CD4-positive, alpha-beta T cell (primary cell): ENCODE data around the gene SLC9A6. TPM values are rescaled to one million over a fixed set of nuclear protein-coding genes. Genes with fewer than 3 reads are reported as not detected.

Experiments
- ATAC-seq: fragments of 200-7000 bp; cut with Tn5 transposase; one replicate; pipeline ENCODE4 v1.10.0; 2022; ENCODE audit warnings: mild to moderate bottlenecking; ENCODE audit not compliant: poor library complexity
- CTCF ChIA-PET: fragments of 350-600 bp; sonication (Branson Sonifier 250); formaldehyde crosslinking; loops from one replicate; lab custom pipeline; 2021; ENCODE audit warnings: antibody characterized with exemption, inconsistent platforms; lab: Charles Lee
- POLR2A ChIA-PET: fragments of 350-600 bp; sonication (Branson Sonifier 250); formaldehyde crosslinking; loops from one replicate; lab custom pipeline; 2021; ENCODE audit warnings: antibody characterized with exemption, inconsistent platforms; lab: Charles Lee
- DNase-seq, 14 experiments: peaks; one replicate each; pipeline ENCODE4 v3.0.0-alpha.2; 2013 to 2020; ENCODE audit warnings: mixed read lengths in 2 of 14
- H3K27ac ChIP-seq, 2 donors: one replicate each; pipeline versions ENCODE4 v1.5.1 to v1.7.0; 2013; ENCODE audit warnings: low read length in 2 of 2, low read depth in 1 of 2, mild to moderate bottlenecking in 1 of 2
- H3K27me3 ChIP-seq, 2 experiments: 1 replicate in 1 of 2; 2 replicates in 1 of 2; pipeline versions ENCODE4 v1.6.1 to v1.7.0; 2013; ENCODE audit warnings: low read length in 2 of 2, control low read depth in 1 of 2, mild to moderate bottlenecking in 1 of 2, moderate library complexity in 1 of 2; ENCODE audit not compliant: insufficient read depth in 2 of 2, control insufficient read depth in 1 of 2
- H3K36me3 ChIP-seq: one replicate; pipeline ENCODE4 v1.6.1; 2013; ENCODE audit warnings: low read length, control low read depth; ENCODE audit not compliant: insufficient read depth
- H3K4me1 ChIP-seq: one replicate; pipeline ENCODE4 v1.6.1; 2013; ENCODE audit warnings: low read length, control low read depth; ENCODE audit not compliant: insufficient read depth
- H3K4me3 ChIP-seq: one replicate; pipeline ENCODE4 v1.5.1; 2013; ENCODE audit warnings: mild to moderate bottlenecking, low read length, moderate library complexity
- H3K9me3 ChIP-seq, 2 experiments: 1 replicate in 1 of 2; 2 replicates in 1 of 2; pipeline versions ENCODE4 v1.6.1 to v1.7.0; 2013; ENCODE audit warnings: low read length in 2 of 2, mild to moderate bottlenecking in 2 of 2, control low read depth in 1 of 2, moderate library complexity in 1 of 2; ENCODE audit not compliant: control insufficient read depth in 1 of 2, insufficient read depth in 1 of 2
- H3K27ac Mint-ChIP-seq: one replicate; pipeline ENCODE4 v1.8.0; 2020; ENCODE audit warnings: mixed read lengths
- H3K27me3 Mint-ChIP-seq: one replicate; pipeline ENCODE4 v1.8.0; 2021; ENCODE audit warnings: mixed read lengths
- H3K36me3 Mint-ChIP-seq: one replicate; pipeline ENCODE4 v1.8.0; 2021; ENCODE audit warnings: low read depth, mixed read lengths
- H3K4me1 Mint-ChIP-seq: one replicate; pipeline ENCODE4 v1.8.0; 2021; ENCODE audit warnings: low read depth, mixed read lengths
- H3K4me3 Mint-ChIP-seq: one replicate; pipeline ENCODE4 v1.8.0; 2020; ENCODE audit warnings: mild to moderate bottlenecking, mixed read lengths
- H3K9me3 Mint-ChIP-seq: one replicate; pipeline ENCODE4 v1.8.0; 2020; ENCODE audit warnings: mixed read lengths
- intact Hi-C, 2 experiments: fragments of 100-400 bp; cut with DNase I in 1 of 2; cut with micrococcal nuclease in 1 of 2; formaldehyde crosslinking; loops; one replicate each; pipeline versions ENCODE4 v1.15.1 to v1.9.0; 2023 to 2025; cut with DNase I, micrococcal nuclease
- total RNA-seq, 174 experiments: library from RNA in 2 of 174; stranded (reverse) in 2 of 174; gene quantifications; one replicate each; pipeline ENCODE4 v1.2.3 and lab custom pipeline; 2021 to 2026
- TF ChIP-seq, protein P1 (sequence below): fragments of 200-600 bp; IDR thresholded peaks from one replicate; pipeline ENCODE4 v1.8.0; 2022; ENCODE audit warnings: antibody characterized with exemption, mild to moderate bottlenecking

The SLC9A6 gene
- total RNA-seq, 2 experiments from 2014 or later: 17.8 to 20.0 TPM

DNA sequence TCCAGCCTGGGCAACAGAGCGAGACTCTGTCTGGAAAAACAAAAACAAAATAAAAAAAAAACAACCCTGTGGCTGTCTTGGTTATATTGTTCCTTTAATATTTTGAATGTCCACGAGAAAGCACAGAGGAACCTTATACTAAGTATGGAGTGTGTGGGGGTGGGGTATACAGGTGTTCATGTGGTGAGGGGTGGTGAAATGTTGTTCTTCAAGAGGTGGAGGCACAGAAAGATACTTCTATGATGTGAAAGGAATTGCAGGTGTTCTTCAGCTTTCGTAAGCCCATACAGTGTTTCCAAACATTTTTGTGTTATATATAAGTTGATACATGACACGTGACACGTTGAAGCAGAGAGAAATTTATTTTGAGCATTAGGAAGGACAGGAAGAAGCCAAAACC lies 46.4 kb downstream of the SLC9A6 start:
- no peaks in the 10 kb centered on the region for H3K9me3 Mint-ChIP-seq
- CTCF ChIA-PET: no interaction called here
- H3K4me3 Mint-ChIP-seq: no peak overlapping the region
- DNase-seq: no peak
- H3K27me3 Mint-ChIP-seq: no peaks in the 10 kb centered on the region
- ATAC-seq: no peak
- H3K4me1 Mint-ChIP-seq: no peaks in the 10 kb centered on the region
- no peaks in the 10 kb centered on the region for H3K4me1 ChIP-seq
- H3K27ac ChIP-seq: no peak overlapping the region
- POLR2A ChIA-PET: no interaction called here
- intact Hi-C loops: loop anchor here in 1 of 2 experiments (10.0 kb wide), 1 partner anchor 73 kb away; no protein-coding TSS in a partner anchor
- peaks cover 69% of the 10 kb centered on the region for H3K36me3 Mint-ChIP-seq
- peaks cover 25% of the 10 kb centered on the region for H3K36me3 ChIP-seq
- no peak overlapping the region for H3K4me3 ChIP-seq
- H3K27me3 ChIP-seq: no peaks in the 10 kb centered on the region
- TF ChIP-seq, protein P1, sequence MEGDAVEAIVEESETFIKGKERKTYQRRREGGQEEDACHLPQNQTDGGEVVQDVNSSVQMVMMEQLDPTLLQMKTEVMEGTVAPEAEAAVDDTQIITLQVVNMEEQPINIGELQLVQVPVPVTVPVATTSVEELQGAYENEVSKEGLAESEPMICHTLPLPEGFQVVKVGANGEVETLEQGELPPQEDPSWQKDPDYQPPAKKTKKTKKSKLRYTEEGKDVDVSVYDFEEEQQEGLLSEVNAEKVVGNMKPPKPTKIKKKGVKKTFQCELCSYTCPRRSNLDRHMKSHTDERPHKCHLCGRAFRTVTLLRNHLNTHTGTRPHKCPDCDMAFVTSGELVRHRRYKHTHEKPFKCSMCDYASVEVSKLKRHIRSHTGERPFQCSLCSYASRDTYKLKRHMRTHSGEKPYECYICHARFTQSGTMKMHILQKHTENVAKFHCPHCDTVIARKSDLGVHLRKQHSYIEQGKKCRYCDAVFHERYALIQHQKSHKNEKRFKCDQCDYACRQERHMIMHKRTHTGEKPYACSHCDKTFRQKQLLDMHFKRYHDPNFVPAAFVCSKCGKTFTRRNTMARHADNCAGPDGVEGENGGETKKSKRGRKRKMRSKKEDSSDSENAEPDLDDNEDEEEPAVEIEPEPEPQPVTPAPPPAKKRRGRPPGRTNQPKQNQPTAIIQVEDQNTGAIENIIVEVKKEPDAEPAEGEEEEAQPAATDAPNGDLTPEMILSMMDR: no peak
- H3K9me3 ChIP-seq: no peaks in the 10 kb centered on the region
- no peak overlapping the region for H3K27ac Mint-ChIP-seq

DNA sequence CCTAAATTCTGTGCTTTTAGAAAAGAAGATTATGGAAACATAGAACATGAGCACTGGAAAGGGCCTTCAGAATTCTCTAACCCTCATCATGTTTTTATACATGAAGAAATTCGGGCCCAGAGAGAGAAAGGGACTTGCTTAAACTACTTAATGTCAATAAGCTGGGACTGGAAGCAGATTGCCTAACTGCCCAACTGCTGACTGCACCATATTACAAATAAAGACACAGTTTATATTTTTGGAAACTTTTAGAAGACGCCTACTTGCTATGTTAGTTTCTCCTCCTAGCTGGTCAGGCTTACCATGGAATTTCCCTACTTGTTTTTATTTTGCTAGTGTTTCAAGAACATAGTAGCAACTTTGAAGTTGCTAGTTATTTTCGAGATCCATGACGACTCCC lies 47.1 kb downstream of the SLC9A6 start:
- Histone ChIP-seq H3K27ac (no peak overlapping the region), H3K4me3 (no peak overlapping the region), H3K27me3 (no peaks in the 10 kb centered on the region), H3K4me1 (no peaks in the 10 kb centered on the region), H3K9me3 (no peaks in the 10 kb centered on the region), H3K36me3 (peaks cover 25% of the 10 kb centered on the region)
- Mint-ChIP-seq H3K9me3 (no peaks in the 10 kb centered on the region), H3K4me1 (no peaks in the 10 kb centered on the region), H3K27me3 (no peaks in the 10 kb centered on the region), H3K27ac (no peak overlapping the region), H3K4me3 (no peak overlapping the region), H3K36me3 (peaks cover 67% of the 10 kb centered on the region)
- TF ChIP-seq, protein P1: no peak
- ChIA-PET CTCF (no interaction called here), POLR2A (no interaction called here)
- ATAC-seq (no peak), DNase-seq (no peak)
- intact Hi-C loops: loop anchor here in 1 of 2 experiments (10.0 kb wide), 1 partner anchor 72 kb away; no protein-coding TSS in a partner anchor

DNA sequence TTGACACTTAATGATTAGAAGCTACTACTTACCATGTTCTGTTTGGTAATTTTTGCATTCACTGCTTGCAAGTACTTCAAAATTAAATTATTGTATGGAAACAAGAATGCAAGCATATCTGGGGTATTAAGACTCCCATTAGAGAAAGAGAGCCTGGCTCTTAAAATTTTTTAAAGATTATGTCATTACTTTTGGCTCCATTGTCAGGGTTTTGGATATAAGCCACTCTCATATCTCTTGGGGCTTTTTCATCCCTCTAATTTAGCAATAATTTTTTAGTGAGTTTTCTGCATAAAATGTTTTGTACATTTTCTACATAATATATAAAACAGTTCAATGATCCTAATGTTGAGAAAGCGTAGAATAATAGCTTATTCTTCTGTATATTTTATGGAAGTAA lies 49.4 kb downstream of the SLC9A6 start:
- no peaks in the 10 kb centered on the region for H3K4me1 ChIP-seq
- no peaks in the 10 kb centered on the region for H3K9me3 ChIP-seq
- no peak for DNase-seq
- ATAC-seq: no peak
- peaks cover 57% of the 10 kb centered on the region for H3K36me3 Mint-ChIP-seq
- intact Hi-C loops: loop anchor here in 1 of 2 experiments (10.0 kb wide), 1 partner anchor 70 kb away; no protein-coding TSS in a partner anchor
- peaks cover 23% of the 10 kb centered on the region for H3K36me3 ChIP-seq
- no peaks in the 10 kb centered on the region for H3K27me3 ChIP-seq
- ChIA-PET CTCF (interaction anchor here (1.0 to 1.1 kb wide), 2 partner anchors 128 to 174 kb away, joined by 3 to 4 read pairs; no protein-coding TSS in a partner anchor), POLR2A (no interaction called here)
- no peak overlapping the region for H3K27ac ChIP-seq
- H3K27me3 Mint-ChIP-seq: no peaks in the 10 kb centered on the region
- TF ChIP-seq, protein P1: no peak
- no peak overlapping the region for H3K4me3 Mint-ChIP-seq
- H3K4me1 Mint-ChIP-seq: no peaks in the 10 kb centered on the region
- H3K4me3 ChIP-seq: no peak overlapping the region
- no peaks in the 10 kb centered on the region for H3K9me3 Mint-ChIP-seq
- no peak overlapping the region for H3K27ac Mint-ChIP-seq
